ENCODE results near the gene ATXN10.

GRCh38 chr22:45817745-45818423 is 146.2 kb downstream of the ATXN10 start:
- TF ChIP-seq CTCF (IDR thresholded peaks at IDR 0.05): no peak
- TF ChIP-seq POLR2AphosphoS5 (IDR thresholded peaks at IDR 0.05): no peak
- no peak for TF ChIP-seq POLR2A (IDR thresholded peaks at IDR 0.05)
- no peak for TF ChIP-seq EP300 (IDR thresholded peaks at IDR 0.05)
